BE2C (cell line): ENCODE results near the gene GNG4.

ENCODE experiments used
- DNase-seq: peaks from one replicate; pipeline ENCODE4 v3.0.0-alpha.2; 2020
- H3K27me3 ChIP-seq: fragments of 250-450 bp; sonication (Bioruptor Pico); 2 replicates; pipeline ENCODE4 v1.5.1; 2020; ENCODE audit warnings: mild to moderate bottlenecking
- H3K36me3 ChIP-seq: fragments of 250-450 bp; sonication (Bioruptor Pico); 2 replicates; pipeline ENCODE4 v1.5.1; 2020; ENCODE audit warnings: mild to moderate bottlenecking
- H3K4me1 ChIP-seq: fragments of 250-450 bp; sonication (Bioruptor Pico); 2 replicates; pipeline ENCODE4 v1.5.1; 2020
- H3K4me3 ChIP-seq: 2 replicates; pipeline ENCODE4 v1.5.1; 2011; ENCODE audit warnings: low read depth, low read length
- H3K9me3 ChIP-seq: fragments of 250-450 bp; sonication (Bioruptor Pico); 2 replicates; pipeline ENCODE4 v1.5.1; 2020
- TF ChIP-seq, protein P1 (sequence below): IDR thresholded peaks from 2 replicates; pipeline ENCODE4 v1.5.1; 2012; ENCODE audit warnings: mild to moderate bottlenecking, low read depth, low read length

The GNG4 gene

DNA sequence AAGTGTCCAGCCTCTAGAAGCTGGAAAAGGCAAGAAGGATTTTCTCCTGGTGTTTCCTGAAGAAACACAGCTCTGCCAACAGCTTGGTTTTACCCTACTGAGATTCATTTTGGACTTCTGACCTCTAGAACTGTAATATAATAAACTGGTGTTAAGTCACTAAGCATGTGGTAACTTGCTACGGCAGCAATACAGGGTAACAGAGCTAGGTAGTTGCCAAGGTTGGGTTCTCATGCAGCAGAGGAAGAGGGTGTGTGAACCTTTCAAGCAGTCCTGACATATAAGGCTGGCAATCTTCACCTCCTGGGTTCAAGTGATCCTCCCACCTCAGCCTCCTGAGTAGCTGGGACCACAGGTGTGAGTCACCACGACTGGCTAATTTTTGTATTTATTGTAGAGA, 36.0 kb downstream of the GNG4 start:
- Histone ChIP-seq H3K4me3 (no peak overlapping the region), H3K9me3 (no peaks in the 10 kb centered on the region), H3K36me3 (peaks cover 6% of the 10 kb centered on the region), H3K4me1 (no peaks in the 10 kb centered on the region), H3K27me3 (no peaks in the 10 kb centered on the region)
- TF ChIP-seq, protein P1, sequence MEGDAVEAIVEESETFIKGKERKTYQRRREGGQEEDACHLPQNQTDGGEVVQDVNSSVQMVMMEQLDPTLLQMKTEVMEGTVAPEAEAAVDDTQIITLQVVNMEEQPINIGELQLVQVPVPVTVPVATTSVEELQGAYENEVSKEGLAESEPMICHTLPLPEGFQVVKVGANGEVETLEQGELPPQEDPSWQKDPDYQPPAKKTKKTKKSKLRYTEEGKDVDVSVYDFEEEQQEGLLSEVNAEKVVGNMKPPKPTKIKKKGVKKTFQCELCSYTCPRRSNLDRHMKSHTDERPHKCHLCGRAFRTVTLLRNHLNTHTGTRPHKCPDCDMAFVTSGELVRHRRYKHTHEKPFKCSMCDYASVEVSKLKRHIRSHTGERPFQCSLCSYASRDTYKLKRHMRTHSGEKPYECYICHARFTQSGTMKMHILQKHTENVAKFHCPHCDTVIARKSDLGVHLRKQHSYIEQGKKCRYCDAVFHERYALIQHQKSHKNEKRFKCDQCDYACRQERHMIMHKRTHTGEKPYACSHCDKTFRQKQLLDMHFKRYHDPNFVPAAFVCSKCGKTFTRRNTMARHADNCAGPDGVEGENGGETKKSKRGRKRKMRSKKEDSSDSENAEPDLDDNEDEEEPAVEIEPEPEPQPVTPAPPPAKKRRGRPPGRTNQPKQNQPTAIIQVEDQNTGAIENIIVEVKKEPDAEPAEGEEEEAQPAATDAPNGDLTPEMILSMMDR = no peak
- no peak for DNase-seq

DNA sequence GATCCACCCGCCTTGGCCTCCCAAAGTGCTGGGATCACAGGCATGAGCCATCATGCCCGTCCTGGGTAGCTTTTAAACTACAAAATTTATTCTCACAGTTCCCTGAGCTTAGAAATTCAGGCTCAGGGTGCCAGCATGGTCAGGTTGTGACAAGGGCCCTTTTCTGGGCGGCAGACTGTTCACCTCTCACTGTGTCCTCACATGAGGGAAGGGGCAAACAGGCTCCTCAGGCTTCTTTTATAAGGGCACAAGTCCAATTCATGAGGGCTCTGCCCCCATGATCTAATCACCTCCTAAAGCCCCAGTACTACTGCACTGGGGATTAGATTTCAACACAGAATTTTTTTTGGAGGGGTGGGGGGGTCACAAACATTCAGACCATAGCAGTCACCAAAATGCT, 36.8 kb downstream of the GNG4 start:
- TF ChIP-seq, protein P1 = no peak
- Histone ChIP-seq H3K36me3 (peaks cover 6% of the 10 kb centered on the region), H3K4me3 (no peak overlapping the region), H3K27me3 (no peaks in the 10 kb centered on the region), H3K9me3 (no peaks in the 10 kb centered on the region), H3K4me1 (no peaks in the 10 kb centered on the region)
- DNase-seq = no peak

DNA sequence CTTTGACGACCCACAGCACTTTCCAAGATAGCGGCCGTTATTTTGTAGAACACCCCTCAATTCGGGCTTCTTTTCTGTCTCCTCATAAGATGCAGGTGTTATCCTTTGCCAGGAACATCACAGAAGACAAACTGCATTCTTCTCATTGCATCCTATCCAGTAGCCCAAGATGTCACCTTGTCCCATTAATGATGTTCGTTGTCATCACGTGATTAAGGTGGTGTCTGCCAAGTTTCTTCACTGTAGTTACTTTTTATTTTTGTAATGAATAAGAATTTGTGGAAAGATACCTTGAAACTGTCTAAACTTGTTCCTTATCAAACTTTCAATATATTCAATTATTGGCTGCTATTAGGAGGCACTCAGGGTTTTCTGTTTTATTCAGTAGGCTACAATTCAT, 39.4 kb downstream of the GNG4 start:
- TF ChIP-seq, protein P1 = no peak
- no peaks in the 10 kb centered on the region for H3K27me3 ChIP-seq
- H3K36me3 ChIP-seq = peaks cover 3% of the 10 kb centered on the region; the same call in 1 of the 2 replicates
- H3K4me3 ChIP-seq = no peak overlapping the region
- no peak for DNase-seq
- H3K9me3 ChIP-seq = no peaks in the 10 kb centered on the region
- no peaks in the 10 kb centered on the region for H3K4me1 ChIP-seq

DNA sequence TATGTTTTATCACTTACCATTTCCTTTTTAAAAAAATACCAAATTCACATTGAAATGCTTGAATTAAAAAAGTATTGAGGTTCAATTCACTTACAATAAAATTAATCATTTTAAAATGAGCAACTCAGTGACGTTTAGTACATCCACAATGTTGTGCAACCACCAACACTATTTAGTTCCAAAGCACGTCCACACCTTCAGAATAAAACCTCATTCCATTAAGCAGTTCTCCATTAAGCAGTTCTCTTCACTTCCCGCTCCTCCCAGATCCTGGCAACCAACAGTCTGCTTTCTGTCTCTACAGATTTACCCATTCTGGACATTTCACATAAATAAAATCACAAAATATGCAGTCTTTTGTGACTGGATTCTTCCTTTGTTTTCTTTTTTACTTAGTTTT, 41.3 kb downstream of the GNG4 start:
- H3K9me3 ChIP-seq = no peaks in the 10 kb centered on the region
- H3K4me3 ChIP-seq = no peak overlapping the region
- 0 out of 2 replicates have a peak, but pooled peaks cover 3% of the 10 kb centered on the region for H3K36me3 ChIP-seq
- no peaks in the 10 kb centered on the region for H3K4me1 ChIP-seq
- H3K27me3 ChIP-seq = no peaks in the 10 kb centered on the region
- TF ChIP-seq, protein P1 = no peak
- DNase-seq = no peak

DNA sequence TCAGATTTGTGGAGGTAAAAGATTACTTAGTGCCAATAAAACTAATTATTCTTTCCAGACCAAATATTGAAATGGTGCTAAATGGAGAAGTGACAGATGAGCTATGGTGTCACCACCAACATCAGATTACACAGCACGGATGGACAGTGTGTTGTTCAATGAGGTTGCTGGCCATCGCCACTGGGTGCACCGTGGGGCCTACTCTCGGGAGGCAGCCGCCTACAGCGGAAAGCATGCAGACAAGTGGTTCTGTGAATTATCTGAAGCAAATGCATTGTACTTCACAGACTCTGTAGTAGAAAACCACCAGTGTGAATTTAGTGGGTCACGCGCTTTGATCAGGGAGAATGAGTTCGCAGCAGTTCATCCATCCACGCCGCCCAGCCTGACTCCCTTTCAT, 42.3 kb downstream of the GNG4 start:
- H3K9me3 ChIP-seq = no peaks in the 10 kb centered on the region
- no peaks in the 10 kb centered on the region for H3K4me1 ChIP-seq
- H3K4me3 ChIP-seq = no peak overlapping the region
- no peaks in the 10 kb centered on the region for H3K27me3 ChIP-seq
- H3K36me3 ChIP-seq = 0 out of 2 replicates have a peak, but pooled peaks cover 3% of the 10 kb centered on the region
- TF ChIP-seq, protein P1 = no peak
- no peak for DNase-seq

DNA sequence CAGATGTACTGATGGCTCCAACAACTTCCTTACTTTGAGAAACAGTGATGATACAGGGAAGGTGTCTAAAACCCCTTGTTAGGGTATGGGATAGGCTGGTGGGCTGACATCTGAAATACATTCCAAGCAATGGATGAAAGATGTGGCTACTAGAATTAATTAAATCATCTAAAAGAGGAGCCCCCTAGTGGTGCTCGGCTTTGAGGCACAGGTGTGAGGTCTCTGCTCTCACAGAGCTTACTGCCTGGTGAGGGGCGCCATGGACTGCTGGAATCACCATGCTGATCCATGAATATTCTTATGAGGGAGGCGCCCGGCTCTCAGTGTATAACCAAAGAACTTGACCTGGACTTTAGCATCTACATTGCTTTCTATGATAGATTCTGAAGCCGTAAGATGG, 48.5 kb downstream of the GNG4 start:
- TF ChIP-seq, protein P1 = peak; percentile 43
- Histone ChIP-seq H3K9me3 (no peaks in the 10 kb centered on the region), H3K36me3 (no peaks in the 10 kb centered on the region), H3K4me1 (no peaks in the 10 kb centered on the region), H3K4me3 (no peak overlapping the region), H3K27me3 (no peaks in the 10 kb centered on the region)
- peak; percentile 28 for DNase-seq
